Left ventricle myocardium inferior (tissue), 1 donor: Measurements from ENCODE around the gene IQCH. TPM values are rescaled to one million over a fixed set of nuclear protein-coding genes. Genes with fewer than 3 reads are reported as not detected.

ENCODE experiments used
- DNase-seq: peaks from one replicate; pipeline ENCODE4 v3.0.0-alpha.2; 2020
- H3K27ac ChIP-seq: fragments of 200-600 bp; replicated peaks from 2 replicates; pipeline ENCODE4 v1.8.0; 2021
- H3K27me3 ChIP-seq: fragments of 200-600 bp; 2 replicates; pipeline ENCODE4 v1.8.0; 2021; ENCODE audit warnings: low read depth
- H3K36me3 ChIP-seq: fragments of 200-600 bp; 2 replicates; pipeline ENCODE4 v1.8.0; 2021
- H3K4me1 ChIP-seq: fragments of 200-600 bp; 2 replicates; pipeline ENCODE4 v1.8.0; 2021
- H3K4me3 ChIP-seq: fragments of 200-600 bp; 2 replicates; pipeline ENCODE4 v1.8.0; 2021; ENCODE audit warnings: mild to moderate bottlenecking, moderate library complexity
- H3K9me3 ChIP-seq: fragments of 200-600 bp; replicated peaks from 2 replicates; pipeline ENCODE4 v1.8.0; 2021
- intact Hi-C: fragments of 100-400 bp; cut with micrococcal nuclease; formaldehyde crosslinking; loops from one replicate; pipeline ENCODE4 v1.11.0; 2022
- total RNA-seq: library from RNA; stranded (reverse); fragmentation: NEBNext Ultra II Directional; extraction: Animal tissue kit (Norgen Biotek cat#: 25700); gene quantifications from one replicate; pipeline ENCODE4 v1.2.1, GENCODE V29; 2021
- TF ChIP-seq, protein P1 (sequence below): fragments of 200-600 bp; IDR thresholded peaks from 2 replicates; pipeline ENCODE4 v1.8.0; 2021; ENCODE audit warnings: antibody characterized with exemption, mild to moderate bottlenecking, borderline replicate concordance
- donor health status: DM: no; HTN: yes; CAD: no; lungs with severe emphysema.

Gene IQCH
- total RNA-seq, 1 donor from 2014 or later = 1.1 TPM

DNA sequence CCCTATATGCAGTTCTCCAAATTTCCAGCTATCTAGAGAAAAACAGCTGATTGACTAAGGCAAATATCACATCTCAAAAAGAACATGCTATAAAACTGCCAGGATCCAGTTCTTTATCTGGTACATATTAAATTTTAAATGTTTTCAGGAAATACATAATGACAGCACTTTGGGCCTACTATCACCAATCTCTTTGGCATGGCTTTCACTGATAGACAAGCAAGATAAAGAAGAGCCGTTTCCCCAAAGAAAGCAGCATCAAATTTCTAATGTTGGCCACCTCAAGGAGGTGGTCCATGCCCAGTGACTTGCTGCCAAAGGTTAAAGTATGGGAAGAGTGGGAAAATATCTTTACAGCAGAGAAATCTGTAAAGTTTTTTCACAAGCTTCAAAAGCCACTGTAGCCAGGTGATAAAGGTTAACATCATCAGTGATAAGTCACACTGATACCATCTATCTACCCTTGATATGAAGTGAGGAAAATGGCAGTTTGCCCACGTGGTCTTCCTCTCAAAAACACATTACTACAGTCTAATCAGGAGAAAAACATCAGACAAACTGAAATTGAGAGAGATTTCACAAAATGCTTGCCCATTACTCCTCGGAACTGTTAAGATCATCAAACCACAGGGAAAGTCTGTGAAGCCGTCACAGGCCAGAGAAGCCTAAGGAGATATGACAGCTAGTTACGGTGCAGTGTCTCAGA is 220.0 kb downstream of the IQCH start:
- DNase-seq = no peak
- Histone ChIP-seq H3K36me3 (no peaks in the 10 kb centered on the region), H3K27ac (no peak overlapping the region), H3K4me1 (peaks cover under 1% of the 10 kb centered on the region), H3K9me3 (no peaks in the 10 kb centered on the region), H3K27me3 (no peaks in the 10 kb centered on the region), H3K4me3 (no peak overlapping the region)
- intact Hi-C loops = no loop called here
- TF ChIP-seq, protein P1, sequence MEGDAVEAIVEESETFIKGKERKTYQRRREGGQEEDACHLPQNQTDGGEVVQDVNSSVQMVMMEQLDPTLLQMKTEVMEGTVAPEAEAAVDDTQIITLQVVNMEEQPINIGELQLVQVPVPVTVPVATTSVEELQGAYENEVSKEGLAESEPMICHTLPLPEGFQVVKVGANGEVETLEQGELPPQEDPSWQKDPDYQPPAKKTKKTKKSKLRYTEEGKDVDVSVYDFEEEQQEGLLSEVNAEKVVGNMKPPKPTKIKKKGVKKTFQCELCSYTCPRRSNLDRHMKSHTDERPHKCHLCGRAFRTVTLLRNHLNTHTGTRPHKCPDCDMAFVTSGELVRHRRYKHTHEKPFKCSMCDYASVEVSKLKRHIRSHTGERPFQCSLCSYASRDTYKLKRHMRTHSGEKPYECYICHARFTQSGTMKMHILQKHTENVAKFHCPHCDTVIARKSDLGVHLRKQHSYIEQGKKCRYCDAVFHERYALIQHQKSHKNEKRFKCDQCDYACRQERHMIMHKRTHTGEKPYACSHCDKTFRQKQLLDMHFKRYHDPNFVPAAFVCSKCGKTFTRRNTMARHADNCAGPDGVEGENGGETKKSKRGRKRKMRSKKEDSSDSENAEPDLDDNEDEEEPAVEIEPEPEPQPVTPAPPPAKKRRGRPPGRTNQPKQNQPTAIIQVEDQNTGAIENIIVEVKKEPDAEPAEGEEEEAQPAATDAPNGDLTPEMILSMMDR = no peak

DNA sequence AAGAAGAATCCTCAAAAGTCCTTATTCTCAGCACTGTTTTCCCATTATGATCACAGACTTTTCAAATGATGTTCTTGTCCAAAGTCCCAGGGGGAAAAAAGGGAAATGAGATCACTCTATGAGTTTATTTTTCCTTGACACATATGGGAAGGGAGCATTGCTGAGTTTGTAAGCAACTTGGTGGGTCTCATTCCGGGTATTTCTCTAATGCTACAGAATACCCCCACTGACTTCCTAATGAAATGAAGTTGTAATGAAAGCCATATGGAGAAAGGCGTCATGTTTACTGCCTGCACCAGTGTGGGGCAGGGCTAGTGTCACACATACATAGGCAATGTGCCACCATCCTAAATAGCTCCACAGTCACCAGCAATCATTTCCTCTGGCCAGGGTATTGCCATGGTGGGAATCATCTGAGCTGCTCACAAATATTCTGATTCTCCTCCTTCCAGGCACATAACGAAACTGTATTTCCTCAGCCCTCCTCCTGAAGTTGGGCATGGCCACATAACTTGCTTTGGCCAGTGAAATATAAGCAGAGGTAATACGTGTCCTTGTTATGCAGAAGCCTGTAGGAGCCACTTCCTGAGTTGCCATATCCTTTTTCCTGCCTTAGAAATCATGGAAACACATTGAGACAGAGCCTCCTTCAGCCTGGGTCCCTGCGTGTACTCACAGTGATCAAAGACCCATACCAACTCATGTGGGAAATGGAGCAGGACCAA is 225.4 kb downstream of the IQCH start:
- H3K27ac ChIP-seq = peak overlapping the region; percentile 43
- H3K4me1 ChIP-seq = peaks cover 9% of the 10 kb centered on the region
- H3K27me3 ChIP-seq = no peaks in the 10 kb centered on the region
- intact Hi-C loops = no loop called here
- DNase-seq = no peak
- peak overlapping the region; percentile 25 for H3K4me3 ChIP-seq
- H3K9me3 ChIP-seq = peaks cover 3% of the 10 kb centered on the region
- no peaks in the 10 kb centered on the region for H3K36me3 ChIP-seq
- TF ChIP-seq, protein P1 = no peak

DNA sequence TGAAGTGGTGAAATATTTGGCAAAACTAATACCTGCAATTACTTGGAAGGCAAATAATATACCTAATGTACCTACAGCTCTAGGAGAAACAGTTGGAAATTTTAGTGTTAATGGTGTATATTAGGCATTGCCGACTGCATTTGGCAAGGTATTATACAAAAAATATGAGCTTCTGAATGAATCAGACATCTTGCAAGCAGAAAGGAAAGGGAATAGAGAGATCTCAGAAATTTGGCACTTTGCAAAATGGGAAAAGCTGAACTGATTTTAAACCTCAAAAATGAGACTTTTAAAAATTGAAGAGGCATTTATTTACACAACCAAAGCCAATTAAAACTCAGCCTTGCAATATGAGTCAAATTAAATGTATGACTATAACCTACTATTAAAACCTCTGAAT is 226.2 kb downstream of the IQCH start:
- Histone ChIP-seq H3K9me3 (peaks cover 11% of the 10 kb centered on the region), H3K4me1 (peaks cover 9% of the 10 kb centered on the region), H3K27me3 (no peaks in the 10 kb centered on the region), H3K27ac (no peak overlapping the region), H3K4me3 (no peak overlapping the region), H3K36me3 (no peaks in the 10 kb centered on the region)
- DNase-seq = no peak
- intact Hi-C loops = no loop called here
- TF ChIP-seq, protein P1 = no peak

DNA sequence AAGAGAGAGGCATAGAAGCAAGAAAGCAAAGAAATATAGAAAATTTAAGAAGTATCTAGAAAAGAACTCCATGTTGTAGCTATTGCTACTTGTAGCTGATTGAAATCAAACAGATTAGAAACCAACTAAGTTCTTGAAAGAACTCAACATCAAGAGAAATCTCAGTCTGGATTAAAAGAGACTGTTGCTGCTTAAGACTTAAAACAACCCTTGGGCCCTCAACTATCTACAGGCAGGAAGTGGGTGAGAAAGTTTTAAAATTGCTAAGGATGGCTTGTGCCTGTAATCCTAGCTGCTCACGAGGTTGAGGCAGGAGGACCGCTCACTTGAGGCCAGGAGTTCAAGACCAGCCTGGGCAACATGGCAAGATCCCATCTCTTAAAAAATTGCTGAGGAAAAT is 227.1 kb downstream of the IQCH start:
- H3K9me3 ChIP-seq = peaks cover 11% of the 10 kb centered on the region
- DNase-seq = no peak
- H3K27ac ChIP-seq = no peak overlapping the region
- TF ChIP-seq, protein P1 = no peak
- H3K4me3 ChIP-seq = no peak overlapping the region
- H3K36me3 ChIP-seq = no peaks in the 10 kb centered on the region
- intact Hi-C loops = no loop called here
- H3K27me3 ChIP-seq = no peaks in the 10 kb centered on the region
- peaks cover 9% of the 10 kb centered on the region for H3K4me1 ChIP-seq

DNA sequence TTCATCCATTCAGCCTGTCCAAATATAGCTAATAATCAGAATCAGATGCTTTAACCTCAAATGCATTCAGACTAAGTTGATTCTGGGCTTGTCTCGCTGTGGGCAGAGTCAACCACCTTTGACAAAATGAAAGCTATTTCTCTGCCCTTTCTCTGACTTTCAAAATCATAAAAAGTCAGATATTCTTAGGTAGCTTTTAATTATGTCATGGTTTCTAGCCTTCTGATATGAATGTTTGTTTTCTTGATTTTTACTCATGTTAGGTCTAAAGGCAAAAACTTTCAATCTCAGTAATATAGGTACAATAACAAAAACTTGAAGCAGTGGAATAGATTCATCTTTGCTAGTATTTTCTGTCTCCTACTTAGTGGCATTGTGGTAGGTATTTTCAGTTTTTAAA is 241.0 kb downstream of the IQCH start:
- no peaks in the 10 kb centered on the region for H3K27me3 ChIP-seq
- H3K9me3 ChIP-seq = no peaks in the 10 kb centered on the region
- no peak for DNase-seq
- peaks cover 4% of the 10 kb centered on the region for H3K36me3 ChIP-seq
- no peak overlapping the region for H3K27ac ChIP-seq
- no peak overlapping the region for H3K4me3 ChIP-seq
- H3K4me1 ChIP-seq = no peaks in the 10 kb centered on the region
- intact Hi-C loops = no loop called here
- TF ChIP-seq, protein P1 = no peak
